Glutamatergic neuron (in vitro differentiated cells): ENCODE measurements around the gene NOXA1. TPM values are rescaled to one million over a fixed set of nuclear protein-coding genes. Genes with fewer than 3 reads are reported as not detected.

ENCODE experiments used
- DNase-seq: peaks from one replicate; pipeline ENCODE4 v3.0.0; 2022
- H3K27ac Mint-ChIP-seq: one replicate; pipeline ENCODE4 v1.8.0; 2020; ENCODE audit warnings: mild to moderate bottlenecking, mixed read lengths, inconsistent platforms; ENCODE audit not compliant: unreplicated experiment
- H3K27me3 Mint-ChIP-seq: one replicate; pipeline ENCODE4 v1.8.0; 2020; ENCODE audit warnings: mild to moderate bottlenecking, moderate library complexity, mixed read lengths, inconsistent platforms; ENCODE audit not compliant: unreplicated experiment
- H3K36me3 Mint-ChIP-seq: one replicate; pipeline ENCODE4 v1.8.0; 2020; ENCODE audit warnings: mild to moderate bottlenecking, mixed read lengths, inconsistent platforms; ENCODE audit not compliant: unreplicated experiment
- H3K4me1 Mint-ChIP-seq: one replicate; pipeline ENCODE4 v1.8.0; 2020; ENCODE audit warnings: mild to moderate bottlenecking, low read depth, mixed read lengths, inconsistent platforms; ENCODE audit not compliant: unreplicated experiment
- H3K4me3 Mint-ChIP-seq: one replicate; pipeline ENCODE4 v1.8.0; 2020; ENCODE audit warnings: mild to moderate bottlenecking, mixed read lengths, inconsistent platforms; ENCODE audit not compliant: unreplicated experiment
- H3K9me3 Mint-ChIP-seq: one replicate; pipeline ENCODE4 v1.8.0; 2020; ENCODE audit warnings: mild to moderate bottlenecking, moderate library complexity, mixed read lengths, inconsistent platforms; ENCODE audit not compliant: unreplicated experiment
- CTCF ChIP-seq: fragments of 200-600 bp; sonication (generic); IDR thresholded peaks from one replicate; pipeline ENCODE4 v1.5.0; 2021; ENCODE audit not compliant: partially characterized antibody, unreplicated experiment
- total RNA-seq: library from RNA; stranded (reverse); fragmentation: NEBNext Ultra II Directional; extraction: Animal tissue kit (Norgen Biotek cat#: 25700); gene quantifications from one replicate; pipeline ENCODE4 v1.2.1, GENCODE V29; 2021; ENCODE audit not compliant: unreplicated experiment

NOXA1 gene
- total RNA-seq, 1 donor from 2014 or later = 2.6 TPM

DNA sequence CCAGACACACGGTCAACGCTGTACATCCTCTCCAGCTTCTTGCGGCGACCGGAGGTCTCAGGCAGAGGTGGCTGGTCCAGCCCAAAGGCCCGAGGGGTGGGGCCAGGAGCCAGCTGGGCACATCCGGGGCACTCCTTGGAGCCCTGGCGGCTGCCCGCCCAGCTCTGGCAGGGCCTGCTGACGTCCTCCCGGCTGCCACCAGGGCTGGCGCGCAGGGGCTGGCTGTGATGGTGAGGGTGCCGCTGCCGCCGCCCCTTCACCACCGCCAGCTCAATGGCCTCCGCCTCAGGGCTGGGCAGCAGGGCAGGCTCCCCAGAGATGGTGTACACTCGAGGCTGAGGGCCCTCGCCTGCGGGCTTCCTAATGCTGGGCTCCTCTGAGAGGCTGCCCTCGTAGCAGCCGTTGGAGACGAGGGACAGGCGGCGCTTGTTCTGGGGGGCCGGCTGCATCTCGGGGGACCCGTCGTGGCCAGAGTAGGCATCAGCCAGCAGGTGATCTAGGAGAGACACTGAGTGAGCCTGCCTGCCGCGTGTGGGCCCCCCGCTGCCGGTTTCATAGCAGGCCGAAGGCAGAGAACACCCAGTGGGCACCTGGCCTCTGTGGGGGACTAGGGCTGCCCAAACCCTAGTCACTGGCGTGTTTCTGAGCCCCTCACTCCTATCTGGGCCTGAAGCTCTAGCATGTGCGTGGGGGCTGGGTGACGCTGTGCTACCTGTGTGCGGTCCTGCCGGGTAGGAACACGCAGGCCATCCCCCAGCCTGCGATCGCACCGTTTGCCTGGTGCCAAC, 34.4 kb downstream of the NOXA1 start:
- no peak for TF ChIP-seq CTCF
- Mint-ChIP-seq H3K4me1 (peaks cover 4% of the 10 kb centered on the region), H3K9me3 (peaks cover 1% of the 10 kb centered on the region), H3K27me3 (peaks cover 4% of the 10 kb centered on the region), H3K27ac (no peak overlapping the region), H3K36me3 (no peaks in the 10 kb centered on the region), H3K4me3 (no peak overlapping the region)
- peak; percentile 16 for DNase-seq

DNA sequence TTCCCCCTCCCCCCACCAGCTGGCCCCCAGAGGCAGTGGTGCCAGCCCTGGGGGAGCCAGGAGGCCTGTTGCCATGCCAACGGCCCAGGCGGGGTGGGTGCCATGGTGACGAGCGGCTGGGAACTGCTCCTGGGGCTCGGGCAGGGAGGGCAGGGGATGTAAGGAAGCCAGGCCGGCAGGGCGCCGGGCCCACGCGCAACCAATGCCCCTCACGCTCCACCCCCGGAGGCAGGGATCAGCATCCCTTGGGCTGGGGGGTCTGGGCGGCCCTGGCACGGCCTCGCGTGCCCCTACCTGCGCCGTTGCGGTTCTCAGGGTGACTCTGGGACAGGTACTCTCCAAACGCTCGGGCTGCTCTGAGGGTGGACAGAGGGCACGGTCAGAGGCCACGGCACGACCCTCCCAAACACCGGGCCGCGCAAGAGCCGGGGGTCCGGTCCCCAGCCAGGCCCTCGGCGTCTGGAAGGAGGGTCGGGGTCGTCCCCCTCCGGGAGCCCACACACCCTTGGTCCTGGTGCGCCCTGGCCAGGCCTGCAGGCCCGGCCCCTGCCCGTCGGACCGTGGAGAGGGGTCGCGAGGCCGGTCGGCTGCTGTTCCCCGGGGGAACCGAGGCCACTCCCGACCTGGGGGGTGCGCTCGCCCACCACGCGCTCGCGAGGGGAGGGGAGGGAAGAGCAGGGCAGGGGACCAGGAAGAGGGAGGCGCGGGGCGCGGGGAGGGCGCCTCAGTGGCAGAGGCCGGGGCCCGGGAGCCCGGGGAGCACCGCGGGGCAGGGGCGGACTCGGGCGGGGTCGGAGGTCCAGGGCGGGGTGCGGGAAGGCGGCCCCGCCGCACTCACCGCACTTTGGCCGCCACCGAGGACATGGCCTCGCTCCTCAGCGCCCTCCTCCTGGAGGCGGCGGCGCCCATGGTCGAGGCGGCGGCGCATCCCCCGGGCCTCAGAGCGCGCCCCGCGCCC, 35.3 kb downstream of the NOXA1 start:
- peaks cover 4% of the 10 kb centered on the region for H3K27me3 Mint-ChIP-seq
- H3K36me3 Mint-ChIP-seq = no peaks in the 10 kb centered on the region
- peaks cover 1% of the 10 kb centered on the region for H3K9me3 Mint-ChIP-seq
- peak; percentile 49 for DNase-seq
- H3K27ac Mint-ChIP-seq = no peak overlapping the region
- peaks cover 4% of the 10 kb centered on the region for H3K4me1 Mint-ChIP-seq
- no peak for TF ChIP-seq CTCF
- H3K4me3 Mint-ChIP-seq = no peak overlapping the region

GRCh38 chr9:137459152-137459600, 36.0 kb downstream of the NOXA1 start, which contains the start of gene NSMF:
Gene NSMF (minus strand): TSS chr9:137459334. CDS start chr9:137459102, 232 bp downstream.
- H3K27me3 Mint-ChIP-seq = no peaks in the 10 kb centered on the region
- no peak within 1 kb of the TSS for H3K27ac Mint-ChIP-seq
- DNase-seq = peak; percentile 96
- H3K36me3 Mint-ChIP-seq = no peaks in the 10 kb centered on the region
- no peak for TF ChIP-seq CTCF
- peak within 1 kb of the TSS; percentile 49 for H3K4me3 Mint-ChIP-seq
- H3K4me1 Mint-ChIP-seq = peaks cover 4% of the 10 kb centered on the region
- peaks cover 1% of the 10 kb centered on the region for H3K9me3 Mint-ChIP-seq

- Mint-ChIP-seq H3K36me3 (no peaks in the 10 kb centered on the region), H3K9me3 (peaks cover 1% of the 10 kb centered on the region), H3K27ac (no peak overlapping the region), H3K4me1 (peaks cover 4% of the 10 kb centered on the region), H3K27me3 (no peaks in the 10 kb centered on the region), H3K4me3 (peak overlapping the region; percentile 49)
- peak; percentile 21 for DNase-seq
- no peak for TF ChIP-seq CTCF
These were observed 36.6 kb downstream of the NOXA1 start for GRCh38 chr9:137459601-137460362.
